ENCODE data around the gene RHBG. TPM values are rescaled to one million over a fixed set of nuclear protein-coding genes. Genes with fewer than 3 reads are reported as not detected.
A peak's percentile ranks its signal among the peaks of the same experiment; 100 is the strongest.

RHBG gene
- total RNA-seq, 1 experiment from 2014 or later: 1.5 TPM

DNA sequence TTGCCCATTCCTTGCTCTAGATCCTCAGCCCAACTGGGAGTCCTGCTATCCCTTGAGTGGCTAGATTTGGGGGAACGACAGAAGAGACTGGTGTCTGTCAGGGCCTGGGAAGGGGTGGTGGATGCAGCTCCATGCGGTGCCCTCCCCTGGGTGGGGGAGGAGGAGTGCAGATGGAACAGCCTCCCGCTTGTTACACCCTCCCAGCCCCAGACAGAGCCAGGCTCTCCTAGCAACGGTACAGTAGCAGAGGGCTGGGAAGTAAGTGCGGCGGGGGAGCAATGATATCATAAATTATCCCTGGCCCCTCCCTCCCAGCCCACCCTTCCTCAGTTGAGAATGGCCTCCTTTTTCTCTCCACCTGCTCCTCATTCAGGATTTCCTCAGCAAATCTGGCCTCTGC, 37.2 kb downstream of the RHBG start:
- no peak overlapping the region for H2BK20ac ChIP-seq (ENCODE audit: low read depth, low read length, poor library complexity, severe bottlenecking)
- no peaks in the 10 kb centered on the region for H3K79me2 ChIP-seq (ENCODE audit: insufficient read depth, low read length)
- H3K4ac ChIP-seq (ENCODE audit: low read depth, low read length): no peak overlapping the region
- H3K4me1 ChIP-seq (ENCODE audit: insufficient read depth, low read length): peaks cover 2% of the 10 kb centered on the region; the same call in 1 of the 2 replicates
- peaks cover 2% of the 10 kb centered on the region for H4K20me1 ChIP-seq (ENCODE audit: control insufficient read depth, insufficient read depth, insufficient read length)
- TF ChIP-seq, protein P1, sequence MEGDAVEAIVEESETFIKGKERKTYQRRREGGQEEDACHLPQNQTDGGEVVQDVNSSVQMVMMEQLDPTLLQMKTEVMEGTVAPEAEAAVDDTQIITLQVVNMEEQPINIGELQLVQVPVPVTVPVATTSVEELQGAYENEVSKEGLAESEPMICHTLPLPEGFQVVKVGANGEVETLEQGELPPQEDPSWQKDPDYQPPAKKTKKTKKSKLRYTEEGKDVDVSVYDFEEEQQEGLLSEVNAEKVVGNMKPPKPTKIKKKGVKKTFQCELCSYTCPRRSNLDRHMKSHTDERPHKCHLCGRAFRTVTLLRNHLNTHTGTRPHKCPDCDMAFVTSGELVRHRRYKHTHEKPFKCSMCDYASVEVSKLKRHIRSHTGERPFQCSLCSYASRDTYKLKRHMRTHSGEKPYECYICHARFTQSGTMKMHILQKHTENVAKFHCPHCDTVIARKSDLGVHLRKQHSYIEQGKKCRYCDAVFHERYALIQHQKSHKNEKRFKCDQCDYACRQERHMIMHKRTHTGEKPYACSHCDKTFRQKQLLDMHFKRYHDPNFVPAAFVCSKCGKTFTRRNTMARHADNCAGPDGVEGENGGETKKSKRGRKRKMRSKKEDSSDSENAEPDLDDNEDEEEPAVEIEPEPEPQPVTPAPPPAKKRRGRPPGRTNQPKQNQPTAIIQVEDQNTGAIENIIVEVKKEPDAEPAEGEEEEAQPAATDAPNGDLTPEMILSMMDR (conservative IDR thresholded peaks at IDR 0.05): no peak
- H3K9me3 ChIP-seq (ENCODE audit: control insufficient read depth, low read depth, low read length): no peaks in the 10 kb centered on the region
- no peaks in the 10 kb centered on the region; a peak in 1 of 5 replicates for H3K9me3 Mint-ChIP-seq
- H2AFZ ChIP-seq (ENCODE audit: low read length): no peak overlapping the region
- H4K91ac ChIP-seq (ENCODE audit: insufficient read length, low read depth, low read length): no peak overlapping the region
- H3K4me3 Mint-ChIP-seq: no peak overlapping the region
- no peak overlapping the region for H3K4me2 ChIP-seq (ENCODE audit: insufficient read depth, insufficient read length, low read length)
- no peaks in the 10 kb centered on the region for H3K23me2 ChIP-seq (ENCODE audit: insufficient read length, low read depth, low read length, poor library complexity, severe bottlenecking)
- no peak overlapping the region for H3K18ac ChIP-seq (ENCODE audit: insufficient read length, low read depth, low read length)
- H3K27me3 ChIP-seq (ENCODE audit: insufficient read depth, low read length): no peaks in the 10 kb centered on the region
- no peak overlapping the region for H3T11ph ChIP-seq (ENCODE audit: low read length)
- no peak overlapping the region for H2BK5ac ChIP-seq (ENCODE audit: insufficient read length, low read length)
- H3K23ac ChIP-seq (ENCODE audit: insufficient read length, low read depth, low read length): no peak overlapping the region
- no CpG with 5 or more reads among the region's 6 CpGs for WGBS (ENCODE audit: extremely low coverage, insufficient read length, low lambda C conversion rate)
- no peak overlapping the region for H3K56ac ChIP-seq (ENCODE audit: insufficient read length, low read depth, low read length)
- peaks cover 5% of the 10 kb centered on the region for H3K27me3 Mint-ChIP-seq (ENCODE audit: low read depth)
- H3K14ac ChIP-seq (ENCODE audit: insufficient read depth, low read length): no peak overlapping the region
- H4K8ac ChIP-seq (replicated peaks; ENCODE audit: insufficient read length, low read depth, low read length): no peak overlapping the region
- no peak overlapping the region for H2AK5ac ChIP-seq (ENCODE audit: insufficient read length, low read length)
- peaks cover 24 to 29% of the 10 kb centered on the region in 2 experiments for H3K4me1 Mint-ChIP-seq
- H3K27ac ChIP-seq (ENCODE audit: insufficient read length, low read depth, low read length): no peak overlapping the region
- no peak overlapping the region for H3K9ac ChIP-seq (ENCODE audit: extremely low read depth, insufficient read length, low read length)
- no peak for DNase-seq
- H2BK15ac ChIP-seq (ENCODE audit: low read depth, low read length): no peak overlapping the region
- H3K79me1 ChIP-seq (ENCODE audit: insufficient read depth, low read depth, low read length, poor library complexity, severe bottlenecking): no peaks in the 10 kb centered on the region
- H3K36me3 Mint-ChIP-seq (ENCODE audit: insufficient read depth in 1 of 3, low read depth in 3 of 3): peaks cover 0 to 7% (median 0%) of the 10 kb centered on the region in 3 experiments; a peak in 2 of 7 replicates
- H4K5ac ChIP-seq (ENCODE audit: insufficient read length, low read depth, low read length): no peak overlapping the region
- H2BK12ac ChIP-seq (ENCODE audit: insufficient read length, low read depth, low read length): no peak overlapping the region
- no peak overlapping the region for H2BK120ac ChIP-seq (ENCODE audit: low read depth, low read length, poor library complexity, severe bottlenecking)
- peak overlapping the region in 1 of 3 experiments; percentile 82; a peak in 1 of 7 replicates for H3K27ac Mint-ChIP-seq
